GM18868 (cell line): ENCODE measurements around the gene DOK7.

Experiments used
- ATAC-seq: cut with Tn5 transposase; IDR thresholded peaks from one replicate; pipeline ENCODE4 v1.9.1; 2021; ENCODE audit warnings: mild to moderate bottlenecking, moderate library complexity; ENCODE audit not compliant: unreplicated experiment

DOK7 gene

DNA sequence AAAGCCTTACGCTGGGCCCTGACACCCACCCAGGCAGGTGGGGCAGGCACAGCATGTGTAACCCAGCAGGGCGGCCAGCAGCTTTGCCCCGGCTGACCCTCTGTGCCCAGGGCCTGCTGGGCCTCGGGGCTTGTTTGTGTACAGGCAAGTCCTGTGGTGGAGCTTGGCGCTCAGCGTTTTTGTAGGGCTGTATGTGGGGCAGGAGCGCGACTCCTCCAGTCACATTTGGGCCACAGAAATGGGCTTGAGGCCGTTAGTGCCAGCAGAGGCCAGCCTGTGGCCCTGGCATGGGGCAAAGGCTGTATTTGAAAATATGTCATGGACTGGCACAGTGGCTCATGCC lies 36.0 kb upstream of the DOK7 start:
- no peak for ATAC-seq

DNA sequence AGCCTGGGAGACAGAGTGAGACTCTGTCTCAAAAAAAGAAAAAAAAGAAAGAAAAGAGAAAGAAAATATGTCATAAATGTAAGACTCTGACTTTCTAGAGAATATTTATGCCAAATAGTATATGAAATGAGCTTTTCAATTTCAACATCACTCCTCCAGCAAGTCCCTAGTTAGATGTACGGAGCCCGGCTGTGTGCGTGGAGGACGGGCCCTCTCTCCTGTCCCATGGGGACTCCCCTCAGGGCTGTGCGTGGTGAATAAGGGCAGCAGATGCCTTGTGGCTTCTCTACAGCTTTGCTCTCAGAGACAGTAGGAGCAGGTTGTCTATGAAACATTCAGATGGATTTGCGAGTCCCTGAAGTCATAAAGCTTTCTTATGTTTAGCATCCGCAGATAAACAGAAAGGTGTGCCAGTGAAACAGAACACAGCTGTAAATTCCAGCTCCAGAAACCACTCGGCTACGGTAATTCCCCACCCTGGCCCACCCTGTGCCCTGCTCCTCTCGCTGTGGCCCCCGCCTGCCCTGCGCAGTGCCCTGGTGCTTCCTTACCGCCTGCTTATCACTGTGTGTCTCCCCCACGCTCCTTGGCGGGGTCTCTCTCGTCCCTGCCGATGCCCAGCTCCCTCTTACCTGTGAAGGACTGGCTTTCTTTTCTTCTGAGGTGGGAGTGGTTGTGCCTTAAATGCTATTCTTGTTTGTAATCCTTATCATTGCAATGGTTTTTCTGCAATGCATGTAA lies 35.2 kb upstream of the DOK7 start:
- no peak for ATAC-seq

DNA sequence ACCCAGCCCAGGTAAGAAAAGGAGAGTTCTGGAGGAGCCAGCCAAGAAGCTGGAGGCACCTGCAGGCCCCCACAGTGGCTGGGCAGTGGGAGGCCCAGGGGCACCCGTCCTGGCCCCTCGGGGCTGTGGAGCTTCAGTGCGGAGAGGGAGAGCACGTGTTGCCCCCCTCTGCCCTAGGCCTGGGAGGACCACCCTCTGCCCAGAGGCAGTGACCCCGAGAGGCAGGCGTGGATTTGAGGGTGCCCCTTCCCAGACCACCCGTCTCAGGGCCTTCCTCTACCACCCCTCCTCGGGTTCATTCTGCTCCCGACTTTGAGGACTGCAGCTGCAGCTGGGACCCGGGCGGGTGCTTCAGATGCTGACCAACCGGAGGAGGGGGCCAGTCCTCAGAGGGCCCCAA lies 33.5 kb upstream of the DOK7 start:
- no peak for ATAC-seq

- ATAC-seq, result no peak
Measured at GRCh38 chr4:3430524-3430923, 32.6 kb upstream of the DOK7 start.

DNA sequence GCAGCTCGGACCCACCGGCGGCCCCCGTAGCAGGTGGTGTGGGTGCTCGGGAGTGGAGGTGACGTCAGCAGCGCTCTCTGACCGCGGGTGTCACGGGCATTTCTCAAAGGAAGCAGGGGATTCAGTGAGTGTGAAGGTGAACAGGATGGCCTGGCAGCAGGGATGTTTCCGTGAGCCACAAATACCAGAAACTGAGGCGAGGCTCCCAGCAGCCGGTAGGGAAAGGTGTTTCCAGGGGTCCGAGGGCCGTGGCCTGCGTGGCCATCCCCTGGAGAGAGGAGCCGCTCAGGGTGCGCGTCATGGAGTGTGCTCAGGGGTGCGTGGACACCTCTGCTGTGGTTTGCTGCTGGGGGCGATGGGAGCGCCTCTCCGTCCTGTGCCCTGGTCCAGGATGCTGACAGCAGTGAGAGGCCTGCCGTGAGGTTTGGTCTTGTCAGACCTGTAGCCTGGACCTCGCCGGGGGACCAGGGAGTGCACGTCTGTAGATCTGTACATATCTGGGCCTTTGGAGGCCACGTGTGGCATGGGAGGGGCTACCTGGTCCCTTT lies 31.6 kb upstream of the DOK7 start:
- no peak for ATAC-seq

DNA sequence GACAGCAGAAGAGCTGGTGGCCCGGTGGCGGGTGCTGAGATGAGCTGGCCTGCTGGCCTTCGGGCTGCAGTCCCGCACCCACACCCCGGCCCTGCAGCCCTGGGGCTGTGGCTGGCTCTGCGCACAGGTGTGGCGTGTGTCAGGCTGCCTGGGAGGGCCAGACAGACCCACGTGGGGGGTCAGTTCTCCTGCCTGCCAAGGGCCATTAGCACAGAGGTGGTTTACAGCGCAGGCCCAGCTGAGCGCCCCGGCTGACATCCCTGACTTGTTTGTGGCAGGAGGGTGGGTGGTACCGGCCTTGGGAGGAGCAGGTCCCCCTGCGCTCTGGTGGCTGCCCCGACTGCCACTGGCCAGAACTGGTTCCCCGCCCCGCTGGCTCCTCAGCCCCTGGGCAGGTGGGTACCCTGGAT lies 30.7 kb upstream of the DOK7 start:
- no peak for ATAC-seq

- no peak for ATAC-seq
Measured at GRCh38 chr4:3433138-3433869, 29.8 kb upstream of the DOK7 start.

DNA sequence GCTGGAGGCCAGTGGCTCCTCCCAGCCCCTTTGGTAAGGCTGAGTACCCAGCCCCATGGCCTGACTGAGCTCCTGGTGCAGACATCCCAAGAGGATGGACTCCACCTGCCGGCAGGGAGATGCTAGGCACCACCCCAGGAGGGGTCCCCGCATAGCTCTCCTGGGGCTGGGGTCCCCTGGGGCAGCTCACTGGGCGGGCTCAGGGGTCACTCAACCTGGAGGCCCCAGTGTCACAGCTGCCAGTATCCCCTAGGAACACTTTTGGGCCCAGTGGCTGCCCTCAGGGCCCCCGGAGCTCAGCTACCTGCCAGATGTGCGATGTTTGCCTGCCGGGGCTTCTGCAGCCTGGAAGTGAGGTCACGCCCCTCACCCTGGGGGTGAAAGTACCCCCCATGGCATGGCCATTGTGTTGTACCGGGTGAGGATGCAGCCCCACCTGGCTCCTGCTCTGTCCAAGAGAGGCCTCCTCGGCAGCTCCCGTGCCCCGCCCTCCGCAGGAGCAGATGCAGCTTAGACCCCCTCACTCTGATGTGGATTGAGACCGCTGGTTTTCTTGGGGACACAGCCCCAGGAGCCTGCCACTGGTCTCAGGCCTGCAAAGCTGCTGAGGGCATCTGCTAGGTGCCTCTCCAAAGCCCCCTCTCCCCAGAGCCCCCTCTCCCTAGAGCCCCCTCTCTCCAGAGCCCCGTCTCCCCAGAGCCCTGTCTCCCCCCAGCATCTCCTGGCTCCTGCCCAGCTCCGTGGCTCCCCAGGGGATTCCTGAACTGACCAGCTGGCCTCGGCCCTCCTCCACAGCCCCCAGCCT lies 28.0 kb upstream of the DOK7 start:
- no peak for ATAC-seq

- ATAC-seq, result no peak
Measured at GRCh38 chr4:3435686-3435956, 27.5 kb upstream of the DOK7 start.

- no peak for ATAC-seq
Measured at GRCh38 chr4:3436048-3436797, 26.9 kb upstream of the DOK7 start.

GRCh38 chr4:3436798-3437581 lies 26.1 kb upstream of the DOK7 start:
- ATAC-seq, result no peak

GRCh38 chr4:3437582-3437936 lies 25.5 kb upstream of the DOK7 start:
- ATAC-seq, result no peak

GRCh38 chr4:3437998-3438846 lies 24.9 kb upstream of the DOK7 start:
- no peak for ATAC-seq

- ATAC-seq, result no peak
Measured at GRCh38 chr4:3438847-3439180, 24.3 kb upstream of the DOK7 start.

DNA sequence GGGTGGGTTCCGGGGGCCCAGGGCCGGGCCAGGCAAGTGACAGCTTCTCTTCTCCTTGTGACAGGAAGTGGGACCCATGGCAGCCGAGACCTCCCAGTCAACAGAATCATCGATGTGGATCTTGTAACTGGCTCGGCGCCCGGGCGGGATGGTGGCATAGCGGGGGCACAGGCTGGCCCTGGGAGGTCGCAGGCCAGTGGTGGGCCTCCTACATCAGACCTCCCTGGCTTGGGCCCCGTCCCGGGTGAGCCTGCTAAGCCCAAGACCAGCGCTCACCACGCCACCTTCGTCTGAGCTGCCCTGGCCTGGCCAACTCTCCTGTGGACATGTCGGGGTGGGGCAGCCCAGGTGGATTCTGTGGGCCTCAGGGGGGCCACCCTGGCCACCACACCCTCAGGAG lies 23.7 kb upstream of the DOK7 start:
- no peak for ATAC-seq

- ATAC-seq, result no peak
Measured at GRCh38 chr4:3440011-3440410, 23.1 kb upstream of the DOK7 start.

GRCh38 chr4:3440979-3441500 lies 22.1 kb upstream of the DOK7 start:
- ATAC-seq, result no peak

GRCh38 chr4:3441501-3442459 lies 21.3 kb upstream of the DOK7 start, which contains the start of gene HGFAC:
TSS of gene HGFAC (plus strand) at chr4:3441968. CDS start at chr4:3442002, 34 bp downstream.
- ATAC-seq, result no peak
